ENCODE results near the gene PLCL1. TPM values are rescaled to one million over a fixed set of nuclear protein-coding genes. Genes with fewer than 3 reads are reported as not detected.

The PLCL1 gene
- total RNA-seq, 1 donor from 2014 or later = 1.2 TPM

DNA sequence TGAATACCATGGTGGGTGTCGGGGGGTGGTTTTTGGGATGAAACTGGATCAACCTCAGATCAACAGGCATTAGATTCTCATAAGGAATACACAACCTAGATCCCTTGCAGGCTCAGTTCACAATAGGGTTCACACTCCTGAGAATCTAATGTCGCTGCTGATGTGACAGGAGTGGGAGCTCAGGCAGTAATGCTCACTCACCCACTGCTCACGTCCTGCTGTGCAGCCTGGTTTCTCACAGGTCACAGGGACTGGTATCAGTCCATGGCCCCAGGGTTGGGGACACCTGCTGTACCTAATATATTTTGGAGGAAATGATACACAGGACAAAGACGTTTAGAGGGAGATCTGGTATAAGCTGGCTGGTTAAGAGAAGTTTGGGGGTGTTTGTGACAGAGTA, 338.8 kb downstream of the PLCL1 start:
- no peak for DNase-seq (ENCODE audit: extremely low spot score, unreplicated experiment)
- H3K4me3 Mint-ChIP-seq (ENCODE audit: unreplicated experiment) = no peak overlapping the region
- no peaks in the 10 kb centered on the region for H3K36me3 Mint-ChIP-seq (ENCODE audit: unreplicated experiment)
- H3K4me1 Mint-ChIP-seq (ENCODE audit: unreplicated experiment) = no peaks in the 10 kb centered on the region
- H3K9me3 Mint-ChIP-seq (ENCODE audit: unreplicated experiment) = no peaks in the 10 kb centered on the region
- no peaks in the 10 kb centered on the region for H3K27me3 Mint-ChIP-seq (ENCODE audit: unreplicated experiment)
- TF ChIP-seq, protein P1, sequence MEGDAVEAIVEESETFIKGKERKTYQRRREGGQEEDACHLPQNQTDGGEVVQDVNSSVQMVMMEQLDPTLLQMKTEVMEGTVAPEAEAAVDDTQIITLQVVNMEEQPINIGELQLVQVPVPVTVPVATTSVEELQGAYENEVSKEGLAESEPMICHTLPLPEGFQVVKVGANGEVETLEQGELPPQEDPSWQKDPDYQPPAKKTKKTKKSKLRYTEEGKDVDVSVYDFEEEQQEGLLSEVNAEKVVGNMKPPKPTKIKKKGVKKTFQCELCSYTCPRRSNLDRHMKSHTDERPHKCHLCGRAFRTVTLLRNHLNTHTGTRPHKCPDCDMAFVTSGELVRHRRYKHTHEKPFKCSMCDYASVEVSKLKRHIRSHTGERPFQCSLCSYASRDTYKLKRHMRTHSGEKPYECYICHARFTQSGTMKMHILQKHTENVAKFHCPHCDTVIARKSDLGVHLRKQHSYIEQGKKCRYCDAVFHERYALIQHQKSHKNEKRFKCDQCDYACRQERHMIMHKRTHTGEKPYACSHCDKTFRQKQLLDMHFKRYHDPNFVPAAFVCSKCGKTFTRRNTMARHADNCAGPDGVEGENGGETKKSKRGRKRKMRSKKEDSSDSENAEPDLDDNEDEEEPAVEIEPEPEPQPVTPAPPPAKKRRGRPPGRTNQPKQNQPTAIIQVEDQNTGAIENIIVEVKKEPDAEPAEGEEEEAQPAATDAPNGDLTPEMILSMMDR (IDR thresholded peaks at IDR 0.05) = no peak
- H3K27ac Mint-ChIP-seq (ENCODE audit: unreplicated experiment) = no peak overlapping the region

DNA sequence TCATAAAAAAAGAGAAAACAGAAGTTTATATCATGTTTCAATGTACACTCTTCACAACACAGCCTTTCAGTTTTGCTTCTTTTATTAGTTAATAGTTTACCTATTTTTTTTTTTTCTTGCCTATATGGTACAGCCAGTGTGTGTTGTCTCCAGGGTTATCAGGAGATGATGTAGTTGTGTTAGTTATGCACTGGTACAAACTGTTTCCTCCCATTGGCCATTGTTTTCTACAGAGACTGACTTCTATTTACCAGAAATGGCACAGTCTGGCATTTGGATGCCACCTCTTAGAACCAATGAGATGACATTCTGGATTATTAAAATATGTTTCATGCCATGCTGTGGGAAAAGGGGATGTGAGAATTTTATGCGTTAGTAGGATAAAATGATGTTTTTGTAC, 339.4 kb downstream of the PLCL1 start:
- H3K9me3 Mint-ChIP-seq (ENCODE audit: unreplicated experiment) = no peaks in the 10 kb centered on the region
- peaks cover under 1% of the 10 kb centered on the region for H3K27me3 Mint-ChIP-seq (ENCODE audit: unreplicated experiment)
- H3K4me3 Mint-ChIP-seq (ENCODE audit: unreplicated experiment) = no peak overlapping the region
- H3K4me1 Mint-ChIP-seq (ENCODE audit: unreplicated experiment) = no peaks in the 10 kb centered on the region
- no peak for DNase-seq (ENCODE audit: extremely low spot score, unreplicated experiment)
- TF ChIP-seq, protein P1 (IDR thresholded peaks at IDR 0.05) = no peak
- no peaks in the 10 kb centered on the region for H3K36me3 Mint-ChIP-seq (ENCODE audit: unreplicated experiment)
- no peak overlapping the region for H3K27ac Mint-ChIP-seq (ENCODE audit: unreplicated experiment)

DNA sequence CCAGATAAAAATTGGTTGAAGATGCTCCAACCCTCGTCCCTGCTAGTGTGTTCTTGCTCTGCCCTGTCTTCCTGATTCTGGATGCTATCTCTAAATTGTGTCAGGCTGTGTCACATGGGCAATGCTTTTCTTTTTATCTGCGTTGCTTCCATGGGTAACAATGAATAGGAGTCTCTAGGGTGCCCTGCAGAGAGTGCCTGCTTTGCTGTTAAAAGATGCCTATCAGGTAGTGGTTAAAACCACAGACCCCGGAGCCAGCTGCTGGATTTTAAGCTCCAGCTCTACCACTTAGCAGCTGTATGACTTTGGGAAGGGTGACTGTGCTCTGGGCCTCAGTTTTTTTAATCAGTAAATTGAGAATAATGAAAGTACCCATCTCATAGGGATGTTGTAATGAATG, 340.3 kb downstream of the PLCL1 start:
- no peak overlapping the region for H3K4me3 Mint-ChIP-seq (ENCODE audit: unreplicated experiment)
- H3K27me3 Mint-ChIP-seq (ENCODE audit: unreplicated experiment) = peaks cover 2% of the 10 kb centered on the region
- no peaks in the 10 kb centered on the region for H3K36me3 Mint-ChIP-seq (ENCODE audit: unreplicated experiment)

DNA sequence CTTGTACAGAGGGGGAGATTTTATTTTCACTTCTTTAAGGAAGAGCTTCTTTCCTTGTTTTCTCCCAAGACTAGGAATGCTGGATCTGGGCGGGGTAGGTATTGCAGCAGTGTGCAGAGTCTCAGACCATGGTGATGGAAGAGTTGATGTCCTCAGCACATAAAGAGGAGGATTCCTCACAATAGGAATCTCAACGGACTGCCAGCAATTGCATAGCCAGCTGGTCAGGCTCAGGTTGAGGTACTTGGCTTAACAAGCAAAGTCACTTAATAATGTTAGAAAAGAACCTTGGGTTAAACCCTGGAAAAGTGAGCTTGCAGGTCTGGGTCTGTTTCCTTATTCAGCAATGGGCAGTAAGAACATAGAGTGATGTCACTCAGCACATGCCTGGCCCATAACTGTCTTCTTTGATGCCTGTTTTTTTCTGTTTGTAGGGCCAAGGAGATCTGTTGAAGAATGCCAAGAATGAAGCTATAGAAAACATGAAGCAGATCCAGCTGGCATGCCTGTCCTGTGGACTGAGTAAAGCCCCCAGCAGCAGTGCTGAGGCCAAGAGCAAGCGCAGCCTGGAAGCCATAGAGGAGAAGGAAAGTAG, 342.1 kb downstream of the PLCL1 start:
- Mint-ChIP-seq H3K4me3 (ENCODE audit: unreplicated experiment) (no peak overlapping the region), H3K27ac (ENCODE audit: unreplicated experiment) (no peak overlapping the region), H3K27me3 (ENCODE audit: unreplicated experiment) (peaks cover 2% of the 10 kb centered on the region), H3K36me3 (ENCODE audit: unreplicated experiment) (no peaks in the 10 kb centered on the region), H3K4me1 (ENCODE audit: unreplicated experiment) (no peaks in the 10 kb centered on the region), H3K9me3 (ENCODE audit: unreplicated experiment) (no peaks in the 10 kb centered on the region)
- no peak for DNase-seq (ENCODE audit: extremely low spot score, unreplicated experiment)
- TF ChIP-seq, protein P1 (IDR thresholded peaks at IDR 0.05) = no peak

More for the DNA sequence above, 340.3 kb downstream of the PLCL1 start:
- DNase-seq (ENCODE audit: extremely low spot score, unreplicated experiment) = no peak
- TF ChIP-seq, protein P1 (IDR thresholded peaks at IDR 0.05) = no peak
- no peaks in the 10 kb centered on the region for H3K9me3 Mint-ChIP-seq (ENCODE audit: unreplicated experiment)
- H3K27ac Mint-ChIP-seq (ENCODE audit: unreplicated experiment) = no peak overlapping the region
- H3K4me1 Mint-ChIP-seq (ENCODE audit: unreplicated experiment) = no peaks in the 10 kb centered on the region

DNA sequence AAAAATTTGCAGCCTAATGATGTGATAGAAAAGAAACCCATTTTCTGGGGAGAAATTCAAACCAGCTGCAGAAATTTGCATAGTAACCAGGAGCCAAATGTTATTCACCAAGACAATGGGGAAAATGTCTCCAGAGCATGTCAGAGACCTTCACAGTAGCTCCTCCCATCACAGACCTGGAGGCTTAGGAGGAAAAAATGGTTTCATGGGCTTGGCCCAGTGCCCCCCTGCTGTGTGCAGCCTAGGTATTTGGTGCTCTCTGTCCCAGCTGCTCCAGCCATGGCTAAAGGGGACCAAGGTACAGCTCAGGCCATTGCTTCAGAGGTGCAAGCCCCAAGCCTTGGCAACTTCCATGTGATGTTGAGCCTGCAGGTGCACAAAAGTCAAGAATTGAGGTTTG, 352.9 kb downstream of the PLCL1 start:
- H3K4me1 Mint-ChIP-seq (ENCODE audit: unreplicated experiment) = no peaks in the 10 kb centered on the region
- no peak for DNase-seq (ENCODE audit: extremely low spot score, unreplicated experiment)
- H3K27ac Mint-ChIP-seq (ENCODE audit: unreplicated experiment) = no peak overlapping the region
- TF ChIP-seq, protein P1 (IDR thresholded peaks at IDR 0.05) = no peak
- no peaks in the 10 kb centered on the region for H3K36me3 Mint-ChIP-seq (ENCODE audit: unreplicated experiment)
- peaks cover 7% of the 10 kb centered on the region for H3K9me3 Mint-ChIP-seq (ENCODE audit: unreplicated experiment)
- H3K4me3 Mint-ChIP-seq (ENCODE audit: unreplicated experiment) = no peak overlapping the region
- no peaks in the 10 kb centered on the region for H3K27me3 Mint-ChIP-seq (ENCODE audit: unreplicated experiment)
